Daoy (cell line): ENCODE measurements around the gene LEPR. TPM values are rescaled to one million over a fixed set of nuclear protein-coding genes. Genes with fewer than 3 reads are reported as not detected.

ENCODE experiments used
- total RNA-seq: library from RNA; depleted of rRNA; stranded (reverse); fragments of >200 nt; shearing (Covaris generic); gene quantifications from 2 replicates; pipeline ENCODE4 v1.2.3, GENCODE V29; 2014; rRNA removed

Gene LEPR
- total RNA-seq, 1 experiment from 2014 or later = 7.1 TPM

Other genes with a start within 250 kb of the LEPR start
- gene DNAJC6, start 111.1 kb upstream of the LEPR start, total RNA-seq = 5.0 and 11.1 TPM in 2 replicates
- 19.9 and 21.3 TPM in 2 replicates for gene LEPROT, start within 50 bp of the LEPR start, total RNA-seq